Neuron (in vitro differentiated cells): ENCODE results near the gene OR8D1.
"Not testable (repeated sequence)": the region's sequence is repeated elsewhere in the genome, so short reads cannot be mapped to it uniquely, and the experiment has no call there.

ENCODE experiments used
- H2AFZ ChIP-seq: one replicate; pipeline ENCODE4 v1.6.1; 2013; ENCODE audit warnings: low read depth, mild to moderate bottlenecking, inconsistent platforms, low read length, moderate library complexity
- H3K27me3 ChIP-seq: one replicate; pipeline ENCODE4 v1.6.1; 2013; ENCODE audit warnings: low read length; ENCODE audit not compliant: insufficient read depth
- H3K36me3 ChIP-seq: one replicate; pipeline ENCODE4 v1.6.1; 2013; ENCODE audit warnings: low read length; ENCODE audit not compliant: insufficient read depth
- H3K4me1 ChIP-seq: one replicate; pipeline ENCODE4 v1.6.1; 2013; ENCODE audit warnings: low read length; ENCODE audit not compliant: insufficient read depth
- H3K4me3 ChIP-seq: 2 replicates; pipeline ENCODE4 v1.5.1; 2013; ENCODE audit warnings: mild to moderate bottlenecking, low read length, moderate library complexity
- H3K9me3 ChIP-seq: one replicate; pipeline ENCODE4 v1.6.1; 2013; ENCODE audit warnings: low read length

The OR8D1 gene

DNA sequence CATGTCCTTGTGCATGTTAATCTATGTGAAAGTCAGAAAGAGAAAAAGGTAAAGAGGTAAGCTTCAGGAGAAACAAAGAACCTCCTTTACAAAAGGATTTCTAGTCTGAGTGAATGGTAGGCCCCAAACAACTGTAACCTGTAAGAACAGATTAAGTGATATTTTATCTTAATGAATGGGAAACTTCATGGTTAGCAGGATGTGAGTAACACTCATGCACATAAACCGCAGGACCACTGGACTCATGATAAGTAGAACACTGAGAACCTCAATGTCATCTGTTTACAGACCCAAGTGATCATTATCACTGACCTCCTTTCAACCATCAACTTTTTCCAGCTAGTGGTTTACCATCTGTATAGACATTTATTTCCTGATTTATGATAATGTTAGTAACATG is 37.7 kb downstream of the OR8D1 start:
- no peak overlapping the region for H2AFZ ChIP-seq
- no peaks in the 10 kb centered on the region for H3K36me3 ChIP-seq
- H3K4me1 ChIP-seq, result no peaks in the 10 kb centered on the region
- no peaks in the 10 kb centered on the region for H3K9me3 ChIP-seq
- no peaks in the 10 kb centered on the region for H3K27me3 ChIP-seq
- no peak overlapping the region for H3K4me3 ChIP-seq

DNA sequence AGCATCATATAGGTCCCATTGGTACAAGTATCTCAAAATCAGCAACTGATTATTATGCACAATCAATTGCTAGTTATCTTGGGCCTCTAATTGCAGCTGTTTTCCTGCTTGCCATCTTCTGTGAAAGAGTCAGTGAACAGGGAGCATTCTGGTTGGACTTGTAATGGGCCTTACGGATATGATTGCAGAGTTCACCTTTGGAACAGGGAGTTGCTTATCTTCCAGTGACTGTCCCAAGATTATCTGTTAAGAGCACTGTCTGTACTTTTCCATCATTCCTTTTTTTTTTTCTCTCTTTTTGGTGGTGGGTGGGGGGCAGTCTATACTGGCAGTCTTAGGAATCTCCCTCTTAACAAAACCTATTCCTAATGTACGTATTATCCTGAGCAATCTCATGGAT is 39.7 kb downstream of the OR8D1 start:
- no peaks in the 10 kb centered on the region for H3K27me3 ChIP-seq
- H3K36me3 ChIP-seq, result no peaks in the 10 kb centered on the region
- H3K4me3 ChIP-seq, result no peak overlapping the region
- H3K9me3 ChIP-seq, result no peaks in the 10 kb centered on the region
- no peak overlapping the region for H2AFZ ChIP-seq
- H3K4me1 ChIP-seq, result no peaks in the 10 kb centered on the region

- not testable (repeated sequence) for H2AFZ ChIP-seq, H3K4me3 ChIP-seq, H3K4me1 ChIP-seq, H3K9me3 ChIP-seq, H3K36me3 ChIP-seq, H3K27me3 ChIP-seq
These were observed 42.9 kb downstream of the OR8D1 start for GRCh38 chr11:124270886-124271285.

DNA sequence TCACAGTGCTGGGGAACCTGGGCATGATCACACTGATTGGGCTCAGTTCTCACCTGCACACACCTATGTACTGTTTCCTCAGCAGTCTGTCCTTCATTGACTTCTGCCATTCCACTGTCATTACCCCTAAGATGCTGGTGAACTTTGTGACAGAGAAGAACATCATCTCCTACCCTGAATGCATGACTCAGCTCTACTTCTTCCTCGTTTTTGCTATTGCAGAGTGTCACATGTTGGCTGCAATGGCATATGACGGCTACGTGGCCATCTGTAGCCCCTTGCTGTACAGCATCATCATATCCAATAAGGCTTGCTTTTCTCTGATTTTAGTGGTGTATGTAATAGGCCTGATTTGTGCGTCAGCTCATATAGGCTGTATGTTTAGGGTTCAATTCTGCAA is 48.7 kb downstream of the OR8D1 start:
- H3K27me3 ChIP-seq, H3K9me3 ChIP-seq, H3K4me1 ChIP-seq, H2AFZ ChIP-seq, H3K36me3 ChIP-seq, H3K4me3 ChIP-seq: not testable (repeated sequence)

DNA sequence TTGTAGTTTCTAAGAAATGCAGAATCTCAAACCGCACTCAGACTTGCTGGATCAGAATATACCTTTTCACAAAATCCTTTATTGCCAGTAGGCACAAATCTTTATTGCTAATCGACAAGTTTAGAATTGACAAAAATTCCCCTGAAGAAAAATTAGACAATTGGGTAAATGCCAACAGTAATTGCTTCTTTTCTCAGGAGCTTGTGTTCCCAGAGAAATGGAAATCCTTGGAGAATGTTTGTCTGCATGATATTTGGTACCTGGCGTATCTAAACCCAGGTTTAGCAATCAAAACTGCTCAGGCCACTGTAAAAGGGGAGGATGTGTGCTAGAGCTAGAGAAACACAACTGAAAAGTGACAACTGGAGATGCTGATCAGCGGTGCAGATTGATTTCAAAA is 57.7 kb downstream of the OR8D1 start, which contains the start of gene OR8G5:
Gene OR8G5 (plus strand): TSS at position 301 of the 400 bp plus-strand sequence. CDS start 8,556 bp downstream, outside the sequence.
- Histone ChIP-seq H3K9me3 (no peaks in the 10 kb centered on the region), H3K27me3 (no peaks in the 10 kb centered on the region), H3K36me3 (no peaks in the 10 kb centered on the region), H3K4me3 (no peak within 1 kb of the TSS), H3K4me1 (no peaks in the 10 kb centered on the region), H2AFZ (no peak within 1 kb of the TSS)
